SU-DHL-6 (cell line): ENCODE data around the gene GIMD1.
A peak's percentile ranks its signal among the peaks of the same experiment; 100 is the strongest.

Experiments used
- H2AFZ ChIP-seq: fragments of 200-600 bp; sonication (generic); 2 replicates; pipeline ENCODE4 v1.6.1; 2014; ENCODE audit warnings: low read depth, mild to moderate bottlenecking, moderate library complexity, mixed read lengths, antibody characterized with exemption, low read length; ENCODE audit not compliant: severe bottlenecking
- H3F3A ChIP-seq: fragments of 200-600 bp; shearing (Covaris generic); 2 replicates; pipeline ENCODE4 v1.6.0; 2016; ENCODE audit warnings: antibody characterized with exemption, mild to moderate bottlenecking; ENCODE audit not compliant: insufficient read depth
- H3K27ac ChIP-seq: fragments of 200-600 bp; sonication (generic); 2 replicates; pipeline ENCODE4 v1.5.1; 2016; ENCODE audit warnings: low read depth, mild to moderate bottlenecking, low read length, moderate library complexity, mixed read lengths
- H3K27me3 ChIP-seq: fragments of 200-600 bp; sonication (generic), shearing (Covaris generic); 2 replicates; pipeline ENCODE4 v1.6.0; 2014; ENCODE audit warnings: mild to moderate bottlenecking, low read length
- H3K36me3 ChIP-seq: fragments of 200-600 bp; sonication (generic); 2 replicates; pipeline ENCODE4 v1.6.1; 2014; ENCODE audit warnings: mild to moderate bottlenecking, low read length, mixed read lengths
- H3K4me2 ChIP-seq: fragments of 300-600, 200-600 bp; shearing (Covaris generic), sonication (generic); 2 replicates; pipeline ENCODE4 v1.6.0; 2014; ENCODE audit warnings: low read length, low read depth, mild to moderate bottlenecking; ENCODE audit not compliant: poor library complexity, severe bottlenecking
- H3K4me3 ChIP-seq: fragments of 200-600 bp; sonication (generic); 2 replicates; pipeline ENCODE4 v1.5.1; 2014; ENCODE audit warnings: antibody characterized with exemption, low read length, mild to moderate bottlenecking, mixed read lengths; ENCODE audit not compliant: insufficient read depth, poor library complexity, severe bottlenecking
- H3K79me2 ChIP-seq: fragments of 200-600 bp; sonication (generic); 2 replicates; pipeline ENCODE4 v1.6.1; 2014; ENCODE audit warnings: mild to moderate bottlenecking, low read length, moderate library complexity; ENCODE audit not compliant: insufficient read depth
- H3K9ac ChIP-seq: fragments of 200-600 bp; sonication (generic); 2 replicates; pipeline ENCODE4 v1.7.0; 2014; ENCODE audit warnings: mild to moderate bottlenecking, low read length
- H3K9me2 ChIP-seq: fragments of 200-600 bp; sonication (generic); replicated peaks from 2 replicates; pipeline ENCODE4 v1.6.1; 2014; ENCODE audit warnings: low read length; ENCODE audit not compliant: insufficient read depth
- H3K9me3 ChIP-seq: fragments of 200-600 bp; sonication (generic); 2 replicates; pipeline ENCODE4 v1.6.1; 2014; ENCODE audit warnings: low read length, mixed read lengths; ENCODE audit not compliant: insufficient read depth
- H4K20me1 ChIP-seq: fragments of 200-600 bp; sonication (generic); 2 replicates; pipeline ENCODE4 v1.6.1; 2014; ENCODE audit warnings: low read depth, mild to moderate bottlenecking, antibody characterized with exemption, low read length, moderate library complexity, mixed read lengths
- EZH2phosphoT487 ChIP-seq: fragments of 200-600 bp; sonication (generic), shearing (Covaris generic); conservative IDR thresholded peaks from 2 replicates; pipeline ENCODE4 v1.6.1; 2018; ENCODE audit warnings: mild to moderate bottlenecking, antibody characterized with exemption, low read length, moderate library complexity, mixed read lengths
- TF ChIP-seq, protein P1 (sequence below): fragments of 200-600 bp; sonication (generic); IDR thresholded peaks from one replicate; pipeline ENCODE4 v1.5.1; 2017; ENCODE audit warnings: antibody characterized with exemption, mild to moderate bottlenecking, low read length, moderate library complexity; ENCODE audit not compliant: insufficient read depth, poor library complexity, severe bottlenecking

The GIMD1 gene

DNA sequence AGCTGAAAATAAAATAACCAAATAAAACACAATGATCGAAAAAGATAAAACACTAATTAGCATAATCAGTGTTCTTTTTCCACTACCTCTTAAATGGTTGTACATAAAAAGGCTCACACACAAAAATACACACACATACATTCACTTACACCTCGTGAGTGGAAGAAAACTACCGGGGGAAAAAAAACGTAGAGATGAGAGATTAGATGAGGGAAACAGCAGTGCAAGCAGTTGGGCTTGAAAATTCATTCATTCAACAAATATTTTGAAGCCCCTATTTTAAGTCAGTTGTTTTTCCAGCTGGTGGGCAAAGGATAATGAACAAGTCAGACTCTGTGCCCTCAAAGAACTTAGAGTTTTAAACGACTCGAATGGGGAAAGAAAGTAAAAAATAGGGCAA is 53.6 kb downstream of the GIMD1 start:
- TF ChIP-seq EZH2phosphoT487, result no peak
- TF ChIP-seq, protein P1, sequence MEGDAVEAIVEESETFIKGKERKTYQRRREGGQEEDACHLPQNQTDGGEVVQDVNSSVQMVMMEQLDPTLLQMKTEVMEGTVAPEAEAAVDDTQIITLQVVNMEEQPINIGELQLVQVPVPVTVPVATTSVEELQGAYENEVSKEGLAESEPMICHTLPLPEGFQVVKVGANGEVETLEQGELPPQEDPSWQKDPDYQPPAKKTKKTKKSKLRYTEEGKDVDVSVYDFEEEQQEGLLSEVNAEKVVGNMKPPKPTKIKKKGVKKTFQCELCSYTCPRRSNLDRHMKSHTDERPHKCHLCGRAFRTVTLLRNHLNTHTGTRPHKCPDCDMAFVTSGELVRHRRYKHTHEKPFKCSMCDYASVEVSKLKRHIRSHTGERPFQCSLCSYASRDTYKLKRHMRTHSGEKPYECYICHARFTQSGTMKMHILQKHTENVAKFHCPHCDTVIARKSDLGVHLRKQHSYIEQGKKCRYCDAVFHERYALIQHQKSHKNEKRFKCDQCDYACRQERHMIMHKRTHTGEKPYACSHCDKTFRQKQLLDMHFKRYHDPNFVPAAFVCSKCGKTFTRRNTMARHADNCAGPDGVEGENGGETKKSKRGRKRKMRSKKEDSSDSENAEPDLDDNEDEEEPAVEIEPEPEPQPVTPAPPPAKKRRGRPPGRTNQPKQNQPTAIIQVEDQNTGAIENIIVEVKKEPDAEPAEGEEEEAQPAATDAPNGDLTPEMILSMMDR, result no peak
- Histone ChIP-seq H3K36me3 (no peaks in the 10 kb centered on the region), H4K20me1 (no peaks in the 10 kb centered on the region), H3K9ac (peak overlapping the region; percentile 83), H3K4me3 (peak overlapping the region; percentile 77), H3K9me3 (no peaks in the 10 kb centered on the region), H3K27ac (0 out of 2 replicates have a peak overlapping the region, but pooled peaks have one; percentile 79), H3K4me2 (peak overlapping the region; percentile 89), H2AFZ (no peak overlapping the region), H3K27me3 (no peaks in the 10 kb centered on the region), H3K79me2 (peaks cover 49% of the 10 kb centered on the region), H3F3A (no peaks in the 10 kb centered on the region), H3K9me2 (no peaks in the 10 kb centered on the region)

DNA sequence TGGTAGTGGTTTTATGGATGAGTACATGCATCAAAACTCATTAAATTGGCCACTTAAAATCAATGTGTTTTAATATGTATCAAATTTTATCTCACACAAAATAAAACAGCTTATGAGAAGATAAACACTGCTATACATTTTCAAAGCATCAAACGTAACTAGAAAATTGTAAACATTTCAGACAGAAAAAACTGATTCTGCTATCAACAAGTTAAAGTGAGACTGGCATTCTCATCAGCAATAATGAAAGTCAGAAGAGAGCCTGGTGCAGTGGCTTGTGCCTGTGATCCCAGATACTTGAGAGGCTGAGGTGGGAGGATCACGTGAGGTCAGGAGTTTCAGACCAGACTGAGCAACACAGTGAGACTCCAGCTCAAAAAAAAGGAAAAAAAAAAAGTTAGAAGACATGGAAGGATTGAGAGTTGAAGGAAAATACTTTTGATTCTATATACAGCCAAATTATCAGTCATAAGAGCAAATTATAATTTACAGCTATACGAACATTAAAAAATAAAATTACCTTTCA is 55.5 kb downstream of the GIMD1 start:
- H4K20me1 ChIP-seq, result no peaks in the 10 kb centered on the region
- no peak overlapping the region for H3K9ac ChIP-seq
- H3K79me2 ChIP-seq, result peaks cover 30% of the 10 kb centered on the region
- TF ChIP-seq EZH2phosphoT487, result no peak
- TF ChIP-seq, protein P1, result no peak
- H3K27me3 ChIP-seq, result no peaks in the 10 kb centered on the region
- H2AFZ ChIP-seq, result no peak overlapping the region
- H3K4me3 ChIP-seq, result no peak overlapping the region
- H3K9me3 ChIP-seq, result no peaks in the 10 kb centered on the region
- H3K9me2 ChIP-seq, result no peaks in the 10 kb centered on the region
- H3K36me3 ChIP-seq, result no peaks in the 10 kb centered on the region
- H3K27ac ChIP-seq, result no peak overlapping the region
- peak overlapping the region; percentile 15 for H3K4me2 ChIP-seq
- no peaks in the 10 kb centered on the region for H3F3A ChIP-seq

DNA sequence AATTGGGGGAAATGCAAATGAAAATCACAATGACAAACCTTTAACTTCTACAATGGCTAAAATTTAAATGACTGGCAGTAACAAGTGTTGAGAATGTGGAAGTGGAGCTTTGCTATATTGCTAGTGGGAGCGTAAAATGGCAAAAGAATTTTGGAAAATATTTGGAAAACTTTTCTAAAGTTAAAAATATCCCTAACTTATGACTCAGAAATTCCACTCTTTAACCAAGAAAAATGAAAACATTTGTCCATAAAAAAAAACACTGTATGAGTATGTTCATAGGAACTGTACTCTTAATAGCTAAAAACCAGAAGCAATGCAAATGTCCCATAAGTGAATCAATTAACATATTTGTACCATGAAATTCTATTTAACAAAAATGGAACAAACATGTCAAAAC is 56.2 kb downstream of the GIMD1 start:
- Histone ChIP-seq H3K4me3 (no peak overlapping the region), H3K27me3 (no peaks in the 10 kb centered on the region), H3K9me2 (no peaks in the 10 kb centered on the region), H3K9me3 (no peaks in the 10 kb centered on the region), H3F3A (no peaks in the 10 kb centered on the region), H3K9ac (no peak overlapping the region), H3K4me2 (no peak overlapping the region), H3K36me3 (no peaks in the 10 kb centered on the region), H4K20me1 (no peaks in the 10 kb centered on the region), H2AFZ (no peak overlapping the region), H3K79me2 (peaks cover 23% of the 10 kb centered on the region), H3K27ac (no peak overlapping the region)
- TF ChIP-seq, protein P1, result no peak
- no peak for TF ChIP-seq EZH2phosphoT487
